T-helper 1 cell treated with Interleukin-12 subunit alpha and Interleukin-12 subunit beta and Interleukin-4 antibody, amounts not matched to agents 30 μg/mL and 1 μg/mL, for 36 hours (primary cell): Measurements from ENCODE around the gene OMP.

Experiments used
- H3K27ac Mint-ChIP-seq: one replicate; pipeline ENCODE4 v1.8.0; 2021; ENCODE audit warnings: mild to moderate bottlenecking, mixed read lengths
- H3K27me3 Mint-ChIP-seq: one replicate; pipeline ENCODE4 v1.8.0; 2021; ENCODE audit warnings: low read depth, mixed read lengths
- H3K36me3 Mint-ChIP-seq: one replicate; pipeline ENCODE4 v1.8.0; 2021; ENCODE audit warnings: low read depth, mixed read lengths
- H3K4me1 Mint-ChIP-seq: one replicate; pipeline ENCODE4 v1.8.0; 2021; ENCODE audit warnings: low read depth, mixed read lengths
- H3K4me3 Mint-ChIP-seq: one replicate; pipeline ENCODE4 v1.8.0; 2021; ENCODE audit warnings: mild to moderate bottlenecking, moderate library complexity, mixed read lengths
- H3K9me3 Mint-ChIP-seq: one replicate; pipeline ENCODE4 v1.8.0; 2021; ENCODE audit warnings: mixed read lengths

OMP gene

DNA sequence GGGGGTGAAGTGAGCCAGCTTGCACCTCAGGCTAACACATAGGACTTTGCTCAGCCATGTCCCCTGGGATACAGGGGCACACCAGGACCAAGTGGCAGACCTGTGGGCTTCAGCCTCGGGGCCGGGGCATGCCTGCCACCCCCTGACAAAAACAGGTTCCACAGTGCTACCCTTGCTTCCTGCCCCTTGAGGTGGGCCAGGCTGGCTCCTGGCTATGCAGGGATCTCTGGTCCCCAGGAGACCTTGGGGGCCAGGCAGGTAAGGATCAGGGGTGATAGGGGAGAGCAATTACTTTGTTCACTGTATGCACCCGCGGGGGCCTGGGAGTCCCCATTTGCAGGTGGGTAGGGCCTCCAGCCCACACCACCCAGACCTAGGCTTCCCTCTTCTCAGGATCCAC, 23.1 kb downstream of the OMP start:
- Mint-ChIP-seq H3K27me3 (peaks cover 15% of the 10 kb centered on the region), H3K27ac (no peak overlapping the region), H3K36me3 (no peaks in the 10 kb centered on the region), H3K4me1 (peaks cover 2% of the 10 kb centered on the region), H3K9me3 (no peaks in the 10 kb centered on the region), H3K4me3 (no peak overlapping the region)

DNA sequence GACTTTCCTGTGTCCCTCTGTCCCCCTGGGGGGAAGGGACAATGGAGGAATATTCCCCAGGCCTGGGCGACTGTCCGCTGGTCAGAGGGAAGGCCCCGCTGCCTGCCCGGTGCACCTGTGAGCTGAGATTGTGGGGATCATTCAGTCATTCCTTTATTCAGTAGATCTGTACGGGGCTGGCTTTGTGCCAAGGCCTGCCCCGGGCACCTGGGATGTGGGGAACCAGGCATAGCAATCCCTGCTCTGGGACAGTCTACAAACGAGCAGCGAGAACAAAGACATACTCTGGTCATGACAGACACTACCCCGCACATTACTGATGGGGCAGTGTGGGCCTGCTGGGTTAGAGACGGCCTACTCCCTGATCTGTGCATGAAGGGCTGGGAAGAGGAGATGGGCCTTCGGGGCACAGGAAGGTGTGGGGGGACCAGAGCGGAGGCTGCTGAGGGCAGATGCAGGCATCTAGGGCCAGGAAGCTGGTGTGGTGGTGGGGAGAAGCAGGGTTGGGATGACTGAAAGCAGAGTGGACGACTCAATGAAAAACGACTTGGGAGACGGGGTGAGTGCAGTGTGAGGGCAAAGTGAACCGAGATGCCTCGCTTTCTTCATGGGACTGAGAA, 23.6 kb downstream of the OMP start:
- Mint-ChIP-seq H3K4me3 (no peak overlapping the region), H3K4me1 (peaks cover 2% of the 10 kb centered on the region), H3K36me3 (no peaks in the 10 kb centered on the region), H3K9me3 (no peaks in the 10 kb centered on the region), H3K27ac (no peak overlapping the region), H3K27me3 (peaks cover 15% of the 10 kb centered on the region)

DNA sequence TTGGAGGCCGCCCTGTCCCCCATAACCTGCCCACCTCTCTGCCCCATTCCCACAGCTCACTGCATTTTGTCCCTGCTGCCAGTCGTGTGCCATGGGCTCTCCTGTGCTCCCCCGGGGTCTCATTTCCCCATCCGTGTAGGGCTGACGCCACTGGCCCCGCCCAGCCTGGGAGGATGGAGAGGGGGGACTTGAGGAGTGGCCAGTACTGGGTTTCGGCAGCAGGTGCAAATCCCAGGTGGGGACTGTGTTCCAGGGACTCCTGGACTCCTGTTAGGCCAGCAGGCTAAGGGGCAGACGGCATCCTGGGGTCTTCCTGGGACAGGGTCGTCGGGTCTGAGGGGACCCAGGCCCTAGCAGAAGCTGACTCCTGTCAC, 24.2 kb downstream of the OMP start:
- Mint-ChIP-seq H3K27me3 (peaks cover 15% of the 10 kb centered on the region), H3K27ac (no peak overlapping the region), H3K9me3 (no peaks in the 10 kb centered on the region), H3K4me3 (peak overlapping the region; percentile 70), H3K4me1 (peaks cover 2% of the 10 kb centered on the region), H3K36me3 (no peaks in the 10 kb centered on the region)

DNA sequence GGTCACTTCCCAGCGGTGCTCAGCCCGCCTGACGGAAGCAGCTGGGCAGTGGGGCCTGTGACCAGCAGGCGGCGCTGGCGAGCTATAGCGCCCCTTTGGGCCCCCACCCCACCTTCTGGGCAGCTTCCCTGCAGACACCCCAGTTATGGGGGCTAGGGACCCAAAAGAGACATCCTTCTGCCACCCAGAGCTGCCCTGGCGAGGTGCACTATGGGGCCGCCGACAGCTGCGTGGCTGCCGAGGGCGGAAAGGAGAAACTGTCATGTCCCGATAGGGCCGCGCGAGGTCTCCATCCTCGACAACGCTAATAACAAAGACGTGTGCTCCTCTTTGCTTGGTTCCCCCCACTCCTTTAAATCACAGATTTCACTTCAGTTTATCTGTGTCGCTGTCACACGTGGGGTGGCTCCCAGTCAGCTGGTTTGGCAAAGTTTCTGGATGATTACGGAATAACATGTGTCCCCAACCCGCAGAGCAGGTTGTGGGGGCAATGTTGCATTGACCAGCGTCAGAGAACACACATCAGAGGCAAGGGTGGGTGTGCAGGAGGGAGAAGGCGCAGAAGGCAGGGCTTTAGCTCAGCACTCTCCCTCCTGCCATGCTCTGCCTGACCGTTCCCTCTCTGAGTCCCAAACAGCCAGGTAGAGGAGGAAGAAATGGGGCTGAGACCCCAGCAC, 24.7 kb downstream of the OMP start:
- H3K4me3 Mint-ChIP-seq = peak overlapping the region; percentile 70
- no peaks in the 10 kb centered on the region for H3K9me3 Mint-ChIP-seq
- peaks cover 2% of the 10 kb centered on the region for H3K4me1 Mint-ChIP-seq
- no peaks in the 10 kb centered on the region for H3K36me3 Mint-ChIP-seq
- H3K27ac Mint-ChIP-seq = no peak overlapping the region
- H3K27me3 Mint-ChIP-seq = peaks cover 15% of the 10 kb centered on the region

DNA sequence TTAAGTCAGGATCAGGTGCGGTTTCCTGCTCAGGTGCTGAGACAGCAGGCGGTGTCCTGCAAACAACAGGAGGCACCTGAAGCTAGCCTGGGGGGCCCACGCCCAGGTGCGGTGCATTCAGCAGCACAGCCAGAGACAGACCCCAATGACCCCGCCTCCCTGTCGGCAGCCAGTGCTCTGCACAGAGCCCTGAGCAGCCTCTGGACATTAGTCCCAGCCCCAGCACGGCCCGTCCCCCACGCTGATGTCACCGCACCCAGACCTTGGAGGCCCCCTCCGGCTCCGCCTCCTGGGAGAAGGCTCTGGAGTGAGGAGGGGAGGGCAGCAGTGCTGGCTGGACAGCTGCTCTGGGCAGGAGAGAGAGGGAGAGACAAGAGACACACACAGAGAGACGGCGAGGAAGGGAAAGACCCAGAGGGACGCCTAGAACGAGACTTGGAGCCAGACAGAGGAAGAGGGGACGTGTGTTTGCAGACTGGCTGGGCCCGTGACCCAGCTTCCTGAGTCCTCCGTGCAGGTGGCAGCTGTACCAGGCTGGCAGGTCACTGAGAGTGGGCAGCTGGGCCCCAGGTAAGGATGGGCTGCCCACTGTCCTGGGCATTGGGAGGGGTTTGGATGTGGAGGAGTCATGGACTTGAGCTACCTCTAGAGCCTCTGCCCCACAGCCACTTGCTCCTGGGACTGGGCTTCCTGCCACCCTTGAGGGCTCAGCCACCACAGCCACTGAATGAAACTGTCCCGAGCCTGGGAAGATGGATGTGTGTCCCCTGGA, 25.5 kb downstream of the OMP start, which contains the start of gene MYO7A:
Gene MYO7A (plus strand): TSS at position 327 of the 772 bp plus-strand sequence. CDS start 2,389 bp downstream, outside the sequence.
- Mint-ChIP-seq H3K4me1 (peaks cover 2% of the 10 kb centered on the region), H3K4me3 (peak within 1 kb of the TSS; percentile 70), H3K9me3 (no peaks in the 10 kb centered on the region), H3K27ac (no peak within 1 kb of the TSS), H3K27me3 (peaks cover 15% of the 10 kb centered on the region), H3K36me3 (no peaks in the 10 kb centered on the region)

DNA sequence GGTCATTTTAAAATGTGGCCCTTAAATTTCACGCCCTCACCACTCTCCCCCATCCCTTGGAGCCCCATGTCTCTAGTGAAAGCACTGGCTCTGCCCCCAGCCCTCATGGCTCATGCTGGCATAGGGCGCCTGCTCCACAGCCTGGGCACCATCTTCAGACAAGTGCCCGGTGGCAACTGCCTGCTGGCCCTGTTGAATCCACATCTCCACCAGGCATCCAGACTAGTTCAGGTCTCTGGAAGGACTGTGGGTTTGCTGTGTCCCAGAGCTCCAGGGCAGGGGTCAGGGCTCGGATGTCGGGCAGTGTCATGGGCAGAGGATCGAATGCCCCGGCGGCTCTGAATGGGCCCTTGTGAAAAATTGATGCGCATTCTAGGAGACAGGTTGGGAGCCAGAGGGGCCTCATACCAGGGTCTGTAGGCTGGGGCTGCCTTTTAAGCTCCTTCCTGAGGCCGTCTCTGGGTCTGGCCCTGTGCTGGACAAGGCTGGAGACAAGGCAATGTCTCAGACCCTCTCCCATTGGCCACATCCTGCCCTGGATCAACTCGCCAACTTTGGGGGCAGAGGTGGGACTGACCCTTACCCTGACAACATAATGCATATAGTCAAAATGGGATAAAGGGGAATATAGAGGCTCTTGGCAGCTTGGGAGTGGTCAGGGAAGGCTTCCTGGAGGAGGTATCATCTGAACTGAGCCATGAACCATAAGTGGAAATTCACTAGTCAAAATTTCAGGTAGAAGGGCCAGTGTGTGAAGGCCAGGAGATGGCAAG, 26.6 kb downstream of the OMP start:
- Mint-ChIP-seq H3K27ac (no peak overlapping the region), H3K4me1 (peaks cover 2% of the 10 kb centered on the region), H3K4me3 (no peak overlapping the region), H3K36me3 (no peaks in the 10 kb centered on the region), H3K9me3 (no peaks in the 10 kb centered on the region), H3K27me3 (peaks cover 19% of the 10 kb centered on the region)

DNA sequence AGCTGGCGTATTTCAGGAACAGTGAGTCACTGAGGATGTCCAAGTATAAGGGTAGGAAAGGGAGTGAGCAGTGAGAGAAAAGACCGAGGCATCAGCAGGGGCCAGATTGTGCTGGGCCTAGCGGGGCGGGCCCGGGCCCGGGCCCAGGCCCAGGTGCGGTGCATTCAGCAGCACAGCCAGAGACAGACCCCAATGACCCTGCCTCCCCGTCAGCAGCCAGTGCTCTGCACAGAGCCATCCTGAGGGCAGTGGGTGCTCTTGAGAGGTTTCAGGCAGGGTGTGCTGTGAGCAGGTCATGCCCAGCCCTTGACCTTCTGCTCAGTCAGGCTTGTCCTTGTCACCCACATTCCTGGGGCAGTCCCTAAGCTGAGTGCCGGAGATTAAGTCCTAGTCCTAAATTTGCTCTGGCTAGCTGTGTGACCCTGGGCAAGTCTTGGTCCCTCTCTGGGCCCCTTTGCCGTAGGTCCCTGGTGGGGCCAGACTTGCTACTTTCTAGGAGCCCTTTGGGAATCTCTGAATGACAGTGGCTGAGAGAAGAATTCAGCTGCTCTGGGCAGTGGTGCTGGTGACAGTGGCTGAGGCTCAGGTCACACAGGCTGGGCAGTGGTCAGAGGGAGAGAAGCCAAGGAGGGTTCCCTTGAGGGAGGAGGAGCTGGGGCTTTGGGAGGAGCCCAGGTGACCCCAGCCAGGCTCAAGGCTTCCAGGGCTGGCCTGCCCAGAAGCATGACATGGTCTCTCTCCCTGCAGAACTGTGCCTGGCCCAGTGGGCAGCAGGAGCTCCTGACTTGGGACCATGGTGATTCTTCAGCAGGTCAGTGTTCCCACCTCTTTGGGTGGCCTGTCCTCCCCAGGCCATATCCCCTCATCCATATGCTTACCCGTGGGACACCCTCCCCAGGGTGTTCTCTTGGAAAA, 27.5 kb downstream of the OMP start:
- H3K4me1 Mint-ChIP-seq = peaks cover 2% of the 10 kb centered on the region
- H3K36me3 Mint-ChIP-seq = no peaks in the 10 kb centered on the region
- H3K27me3 Mint-ChIP-seq = peaks cover 19% of the 10 kb centered on the region
- H3K4me3 Mint-ChIP-seq = no peak overlapping the region
- H3K27ac Mint-ChIP-seq = no peak overlapping the region
- H3K9me3 Mint-ChIP-seq = no peaks in the 10 kb centered on the region

DNA sequence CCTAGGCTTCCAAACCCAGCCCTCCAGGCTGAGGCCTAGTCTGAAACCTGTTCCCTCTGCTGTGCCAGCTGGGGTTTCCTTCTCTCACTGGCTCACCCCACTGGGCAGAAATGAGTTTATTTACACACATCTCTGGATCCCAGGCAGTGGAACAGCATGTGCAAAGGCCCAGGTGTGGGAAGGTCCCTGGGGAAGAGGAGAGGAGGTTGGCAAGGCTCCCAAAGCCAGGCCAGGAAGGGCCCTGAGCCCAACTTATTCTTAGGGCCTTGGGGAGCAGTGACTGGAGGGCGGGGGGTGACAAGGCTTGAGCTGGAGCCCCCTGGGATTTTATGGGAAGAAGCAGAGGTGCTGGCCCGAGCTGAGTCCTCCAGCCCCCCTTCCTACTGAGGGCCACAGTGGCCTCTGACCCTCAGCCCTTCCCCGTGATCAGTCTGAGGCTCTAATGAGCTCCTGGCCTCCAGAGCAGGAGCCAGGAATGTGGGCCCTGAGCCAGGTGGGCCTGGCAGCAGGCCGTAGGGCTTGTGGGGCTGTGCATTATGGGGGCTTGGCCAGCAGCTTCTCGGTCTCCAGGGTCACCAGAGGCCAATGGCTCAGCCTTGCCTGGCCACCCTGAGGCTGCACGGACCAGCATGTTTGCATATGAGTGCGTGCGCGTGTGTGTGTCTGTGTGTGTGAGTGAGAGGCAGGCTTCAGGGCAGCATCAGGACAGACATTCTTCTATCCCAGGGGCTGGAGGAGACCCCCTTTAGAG, 28.3 kb downstream of the OMP start:
- Mint-ChIP-seq H3K4me3 (no peak overlapping the region), H3K9me3 (no peaks in the 10 kb centered on the region), H3K36me3 (no peaks in the 10 kb centered on the region), H3K27ac (no peak overlapping the region), H3K27me3 (peaks cover 22% of the 10 kb centered on the region), H3K4me1 (peaks cover 2% of the 10 kb centered on the region)

DNA sequence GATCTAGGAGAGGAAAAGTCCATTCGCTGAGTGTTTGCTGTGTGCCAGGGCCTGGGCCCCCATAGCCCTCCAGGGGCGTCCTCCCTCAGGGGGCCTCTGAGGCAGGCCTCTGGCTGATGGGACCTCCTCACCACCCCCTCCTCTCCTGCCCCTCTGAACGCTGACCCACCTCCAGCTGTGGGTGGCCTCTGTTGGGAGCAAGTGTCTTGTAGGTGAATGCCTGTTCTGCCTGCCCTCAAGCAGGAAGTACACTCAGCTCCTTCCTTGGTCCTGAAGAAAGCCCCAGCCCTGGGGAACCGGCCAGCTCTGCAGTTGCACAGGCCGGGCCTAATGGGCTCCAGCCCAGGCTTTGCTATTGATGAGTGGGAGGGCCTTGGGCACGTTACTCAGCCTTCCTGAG, 28.9 kb downstream of the OMP start:
- H3K27ac Mint-ChIP-seq = no peak overlapping the region
- H3K4me1 Mint-ChIP-seq = peaks cover 4% of the 10 kb centered on the region
- H3K27me3 Mint-ChIP-seq = peaks cover 27% of the 10 kb centered on the region
- H3K9me3 Mint-ChIP-seq = no peaks in the 10 kb centered on the region
- no peak overlapping the region for H3K4me3 Mint-ChIP-seq
- no peaks in the 10 kb centered on the region for H3K36me3 Mint-ChIP-seq

DNA sequence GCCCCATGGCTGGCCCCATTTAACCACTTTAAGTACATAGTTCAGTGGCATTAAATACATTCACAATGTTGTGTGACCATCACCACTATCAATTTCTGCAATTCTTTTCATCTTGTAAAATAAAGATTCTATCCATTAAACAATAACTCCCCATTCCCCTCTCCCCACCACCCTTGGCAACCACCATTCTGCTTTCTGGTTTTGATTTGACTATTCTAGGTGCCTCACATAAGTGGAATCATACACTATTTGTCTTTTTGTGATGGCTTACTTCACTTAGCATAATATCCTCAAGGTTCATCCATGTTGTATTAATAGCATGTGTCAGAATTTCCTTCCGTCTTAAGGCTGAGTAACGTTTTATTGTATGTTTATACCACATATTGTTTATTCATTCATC, 32.4 kb downstream of the OMP start:
- Mint-ChIP-seq H3K27me3 (peaks cover 42% of the 10 kb centered on the region), H3K4me1 (peaks cover 2% of the 10 kb centered on the region), H3K4me3 (no peak overlapping the region), H3K27ac (no peak overlapping the region), H3K9me3 (no peaks in the 10 kb centered on the region), H3K36me3 (no peaks in the 10 kb centered on the region)

DNA sequence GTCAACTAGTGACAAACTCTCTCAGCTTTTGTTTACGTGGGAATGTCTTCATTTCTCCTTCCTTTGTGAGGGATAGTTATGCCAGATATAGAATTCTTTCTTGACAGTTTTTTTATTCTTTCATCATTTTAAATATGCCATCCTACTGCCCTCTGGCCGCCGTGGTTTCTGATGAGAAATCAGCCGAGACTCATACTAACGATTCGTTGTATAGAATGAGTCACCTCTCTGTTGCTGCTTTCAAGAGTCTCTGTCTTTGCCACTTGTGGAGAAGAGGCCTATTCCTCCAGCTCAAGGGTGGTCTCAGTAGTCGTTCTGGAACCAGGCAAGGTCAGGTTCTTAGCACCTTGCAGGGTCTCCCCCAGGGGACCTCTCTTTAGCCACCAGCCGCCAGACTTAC, 33.4 kb downstream of the OMP start:
- Mint-ChIP-seq H3K36me3 (no peaks in the 10 kb centered on the region), H3K27me3 (peaks cover 42% of the 10 kb centered on the region), H3K27ac (no peak overlapping the region), H3K4me3 (no peak overlapping the region), H3K9me3 (no peaks in the 10 kb centered on the region), H3K4me1 (peaks cover 2% of the 10 kb centered on the region)

DNA sequence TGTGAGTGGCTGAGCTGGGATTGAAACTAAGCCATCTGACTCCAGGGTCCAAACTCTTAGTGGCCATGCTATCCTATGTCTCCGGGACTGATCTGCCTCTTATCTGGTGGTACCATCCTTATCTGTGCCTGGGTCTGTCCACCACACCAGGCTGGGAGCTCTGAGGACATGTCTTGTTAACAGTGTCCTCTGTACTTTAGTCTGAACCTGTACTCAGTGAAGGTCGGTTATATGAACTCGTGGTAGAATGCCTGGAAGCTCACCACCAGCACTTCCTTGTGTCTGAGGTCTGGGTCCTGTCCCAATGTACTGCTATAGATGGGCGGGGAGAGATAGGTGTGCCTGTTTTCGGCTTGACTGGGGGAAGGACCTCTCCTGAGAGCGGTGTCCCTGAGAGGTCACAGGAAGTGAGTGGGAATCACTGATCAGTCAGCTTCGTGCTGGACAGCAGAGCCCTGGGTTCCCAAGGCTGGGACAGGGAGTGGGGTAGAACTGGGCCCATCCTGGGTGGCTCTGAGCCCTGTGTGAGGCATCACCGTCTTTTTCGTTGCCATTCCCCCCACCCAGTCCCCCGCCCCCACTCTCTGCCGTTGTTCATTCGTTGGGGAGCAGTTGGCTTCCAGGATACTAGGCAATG, 34.3 kb downstream of the OMP start:
- no peak overlapping the region for H3K27ac Mint-ChIP-seq
- H3K9me3 Mint-ChIP-seq = no peaks in the 10 kb centered on the region
- H3K4me1 Mint-ChIP-seq = peaks cover 4% of the 10 kb centered on the region
- H3K4me3 Mint-ChIP-seq = no peak overlapping the region
- no peaks in the 10 kb centered on the region for H3K36me3 Mint-ChIP-seq
- H3K27me3 Mint-ChIP-seq = peaks cover 44% of the 10 kb centered on the region

DNA sequence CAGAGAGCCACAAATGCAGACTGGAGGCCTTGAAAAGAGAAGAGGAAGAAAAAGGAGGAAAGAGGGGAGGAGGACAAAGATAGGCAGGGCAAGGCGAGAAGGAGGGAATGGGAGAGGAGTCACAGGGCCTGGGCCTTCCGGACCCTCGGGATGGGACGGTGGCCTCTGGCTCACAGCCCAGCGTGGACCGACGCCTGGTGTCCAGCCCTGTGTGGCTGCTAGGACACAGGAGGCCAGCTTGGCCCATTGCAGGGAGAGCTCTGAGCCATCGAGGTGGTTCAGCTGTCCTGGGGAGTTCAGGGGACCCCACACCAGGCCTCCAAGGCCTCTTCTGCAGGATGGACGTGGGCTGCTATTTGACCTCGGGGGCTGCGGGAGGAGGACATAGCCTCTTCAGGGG, 34.8 kb downstream of the OMP start:
- Mint-ChIP-seq H3K27me3 (peaks cover 46% of the 10 kb centered on the region), H3K4me3 (no peak overlapping the region), H3K9me3 (no peaks in the 10 kb centered on the region), H3K27ac (no peak overlapping the region), H3K36me3 (no peaks in the 10 kb centered on the region), H3K4me1 (peaks cover 8% of the 10 kb centered on the region)
